IPS-NIHi7 (cell line): ENCODE data around the gene ADGRD2.
"Not testable (repeated sequence)": the region's sequence is repeated elsewhere in the genome, so short reads cannot be mapped to it uniquely, and the experiment has no call there.

ENCODE experiments used
- DNase-seq: peaks from one replicate; pipeline ENCODE4 v3.0.0; 2012; ENCODE audit warnings: mixed read lengths; ENCODE audit errors: extremely low spot score

Gene ADGRD2

GRCh38 chr9:124450241-124450924 is at the start of gene ADGRD2:
TSS of gene ADGRD2 (plus strand) at chr9:124450451. CDS start at chr9:124451667, 1,216 bp downstream.
- DNase-seq = peak; percentile 97

GRCh38 chr9:124403246-124403645 is 47.0 kb upstream of the ADGRD2 start:
- no peak for DNase-seq

GRCh38 chr9:124409410-124409809 is 40.8 kb upstream of the ADGRD2 start:
- no peak for DNase-seq

- no peak for DNase-seq
Measured at GRCh38 chr9:124410321-124410913, 39.8 kb upstream of the ADGRD2 start.

GRCh38 chr9:124411514-124412227 is 38.6 kb upstream of the ADGRD2 start:
- no peak for DNase-seq

GRCh38 chr9:124412228-124412575 is 38.0 kb upstream of the ADGRD2 start:
- DNase-seq = no peak

GRCh38 chr9:124414612-124415011 is 35.6 kb upstream of the ADGRD2 start:
- DNase-seq = no peak

GRCh38 chr9:124415102-124415851 is 35.0 kb upstream of the ADGRD2 start, which contains the start of gene PSMB7:
TSS of gene PSMB7 (minus strand) at chr9:124415442. CDS start at chr9:124415425, 17 bp downstream.
- peak; percentile 97 for DNase-seq

GRCh38 chr9:124415852-124416484 is 34.3 kb upstream of the ADGRD2 start:
- peak; percentile 65 for DNase-seq

- no peak for DNase-seq
Measured at GRCh38 chr9:124419832-124420489, 30.3 kb upstream of the ADGRD2 start.

GRCh38 chr9:124420991-124421543 is 29.2 kb upstream of the ADGRD2 start:
- no peak for DNase-seq

GRCh38 chr9:124423155-124423554 is 27.1 kb upstream of the ADGRD2 start:
- no peak for DNase-seq

GRCh38 chr9:124423591-124423990 is 26.7 kb upstream of the ADGRD2 start:
- no peak for DNase-seq

- DNase-seq = not testable (repeated sequence)
Measured at GRCh38 chr9:124425733-124426132, 24.5 kb upstream of the ADGRD2 start.

- DNase-seq = no peak
Measured at GRCh38 chr9:124426361-124426760, 23.9 kb upstream of the ADGRD2 start.

- DNase-seq = no peak
Measured at GRCh38 chr9:124427281-124427680, 23.0 kb upstream of the ADGRD2 start.

GRCh38 chr9:124428751-124429529 is 21.3 kb upstream of the ADGRD2 start:
- no peak for DNase-seq

- no peak for DNase-seq
Measured at GRCh38 chr9:124429530-124429867, 20.8 kb upstream of the ADGRD2 start.

- no peak for DNase-seq
Measured at GRCh38 chr9:124436320-124436719, 13.9 kb upstream of the ADGRD2 start.

GRCh38 chr9:124437086-124437485 is 13.2 kb upstream of the ADGRD2 start:
- no peak for DNase-seq
